NCI-H2171 (cell line): Measurements from ENCODE around the gene EME2.
A peak's percentile ranks its signal among the peaks of the same experiment; 100 is the strongest.

Source experiments
- DNase-seq: peaks from one replicate; lab custom pipeline; 2025; lab: John Stamatoyannopoulos, UW

EME2 gene

DNA sequence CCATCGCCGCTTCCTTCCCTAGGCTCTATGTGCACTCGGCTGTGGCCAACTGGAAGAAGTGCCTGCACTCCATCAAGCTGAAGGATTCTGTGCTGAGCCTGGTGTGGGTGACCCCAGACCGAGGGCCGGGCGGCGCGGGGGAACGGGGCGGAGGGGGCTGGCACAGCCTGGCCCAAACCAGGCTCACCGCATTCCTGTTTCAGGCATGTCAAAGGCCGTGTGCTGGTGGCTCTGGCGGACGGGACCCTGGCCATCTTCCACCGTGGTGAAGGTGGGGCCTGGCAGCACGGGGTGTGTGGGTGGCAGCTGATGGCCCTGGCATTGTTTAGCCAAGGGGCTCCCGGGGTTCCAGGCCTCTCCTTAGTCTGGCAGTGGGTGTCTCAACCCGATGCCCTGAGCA is 5.9 kb upstream of the EME2 start:
- no peak for DNase-seq

DNA sequence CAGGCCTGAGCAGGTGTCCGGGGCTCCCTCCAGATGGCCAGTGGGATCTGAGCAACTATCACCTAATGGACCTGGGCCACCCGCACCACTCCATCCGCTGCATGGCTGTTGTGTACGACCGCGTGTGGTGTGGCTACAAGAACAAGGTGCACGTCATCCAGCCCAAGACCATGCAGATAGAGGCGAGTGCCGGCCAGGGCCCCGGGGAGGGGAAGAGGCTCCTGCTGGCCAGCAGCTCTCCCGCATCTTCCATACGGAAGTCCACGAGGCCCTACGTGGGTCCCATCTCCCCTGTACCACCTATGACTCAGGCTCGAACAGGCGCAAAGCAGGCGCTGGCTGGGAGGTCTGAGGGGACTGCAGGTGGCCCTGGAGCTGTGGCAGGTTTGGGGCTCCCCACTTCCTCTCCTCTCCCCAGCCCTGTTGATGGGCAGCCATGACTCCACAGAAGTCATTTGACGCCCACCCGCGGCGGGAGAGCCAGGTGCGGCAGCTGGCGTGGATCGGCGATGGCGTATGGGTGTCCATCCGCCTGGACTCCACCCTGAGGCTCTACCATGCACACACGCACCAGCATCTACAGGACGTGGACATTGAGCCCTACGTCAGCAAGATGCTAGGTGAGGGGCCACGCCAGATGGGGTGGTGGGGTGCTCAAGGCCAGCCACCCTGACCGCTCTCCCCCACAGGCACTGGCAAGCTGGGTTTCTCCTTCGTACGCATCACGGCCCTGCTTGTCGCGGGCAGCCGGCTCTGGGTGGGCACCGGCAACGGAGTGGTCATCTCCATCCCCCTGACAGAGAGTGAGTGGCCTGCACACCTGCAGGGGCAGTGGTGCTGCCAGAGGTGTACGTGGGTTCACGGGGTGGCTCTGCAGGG is 5.3 kb upstream of the EME2 start:
- DNase-seq: no peak

DNA sequence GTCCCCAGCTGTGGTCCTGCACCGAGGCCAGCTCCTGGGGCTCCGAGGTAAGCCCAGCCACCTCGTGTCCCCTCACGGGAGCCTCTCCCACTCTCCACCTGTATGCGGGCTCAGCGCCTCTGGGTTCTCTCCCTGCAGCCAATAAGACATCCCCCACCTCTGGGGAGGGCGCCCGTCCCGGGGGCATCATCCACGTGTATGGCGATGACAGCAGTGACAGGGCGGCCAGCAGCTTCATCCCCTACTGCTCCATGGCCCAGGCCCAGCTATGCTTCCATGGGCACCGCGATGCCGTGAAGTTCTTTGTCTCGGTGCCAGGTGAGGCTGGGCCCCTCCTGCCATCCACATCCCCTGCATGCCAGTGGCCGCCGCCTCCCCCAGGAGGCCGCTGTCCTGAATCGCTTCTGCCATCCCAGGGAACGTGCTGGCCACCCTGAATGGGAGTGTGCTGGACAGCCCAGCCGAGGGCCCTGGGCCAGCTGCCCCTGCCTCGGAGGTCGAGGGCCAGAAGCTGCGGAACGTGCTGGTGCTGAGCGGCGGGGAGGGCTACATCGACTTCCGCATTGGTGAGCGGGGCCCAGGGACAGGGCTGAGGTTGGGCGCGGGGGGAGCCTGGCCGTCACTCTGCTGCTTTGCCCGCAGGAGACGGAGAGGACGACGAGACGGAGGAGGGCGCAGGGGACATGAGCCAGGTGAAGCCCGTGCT is 4.4 kb upstream of the EME2 start:
- DNase-seq: no peak

DNA sequence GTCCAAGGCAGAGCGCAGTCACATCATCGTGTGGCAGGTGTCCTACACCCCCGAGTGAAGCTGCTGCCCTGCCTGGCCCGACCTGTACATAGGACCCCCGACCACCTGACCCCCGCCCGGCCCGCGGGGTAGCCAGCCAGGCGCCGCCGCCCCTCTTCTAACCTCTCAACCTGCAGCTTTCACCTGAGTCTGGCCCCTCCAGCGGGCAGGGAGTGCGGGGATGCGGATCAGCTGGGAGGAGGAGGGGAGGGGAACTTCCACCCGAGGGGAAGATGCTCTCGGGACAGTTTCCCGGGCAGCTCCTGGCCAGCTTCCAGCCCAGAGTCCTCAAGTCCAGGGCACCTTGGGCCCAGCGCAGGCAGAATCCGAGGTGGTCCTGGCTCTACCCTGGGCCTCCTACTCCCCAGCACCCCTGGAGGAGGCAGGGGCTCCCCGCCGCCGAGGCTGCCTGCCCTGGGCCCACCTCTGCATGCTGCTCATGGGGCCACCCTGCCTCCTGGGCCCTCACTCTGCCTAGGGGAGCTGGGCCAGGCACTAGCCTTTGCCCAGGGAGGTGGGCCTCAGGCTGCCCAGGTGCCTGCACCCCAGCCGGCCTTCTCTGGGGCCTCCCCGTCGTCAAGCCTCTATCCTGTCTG is 3.7 kb upstream of the EME2 start:
- no peak for DNase-seq

DNA sequence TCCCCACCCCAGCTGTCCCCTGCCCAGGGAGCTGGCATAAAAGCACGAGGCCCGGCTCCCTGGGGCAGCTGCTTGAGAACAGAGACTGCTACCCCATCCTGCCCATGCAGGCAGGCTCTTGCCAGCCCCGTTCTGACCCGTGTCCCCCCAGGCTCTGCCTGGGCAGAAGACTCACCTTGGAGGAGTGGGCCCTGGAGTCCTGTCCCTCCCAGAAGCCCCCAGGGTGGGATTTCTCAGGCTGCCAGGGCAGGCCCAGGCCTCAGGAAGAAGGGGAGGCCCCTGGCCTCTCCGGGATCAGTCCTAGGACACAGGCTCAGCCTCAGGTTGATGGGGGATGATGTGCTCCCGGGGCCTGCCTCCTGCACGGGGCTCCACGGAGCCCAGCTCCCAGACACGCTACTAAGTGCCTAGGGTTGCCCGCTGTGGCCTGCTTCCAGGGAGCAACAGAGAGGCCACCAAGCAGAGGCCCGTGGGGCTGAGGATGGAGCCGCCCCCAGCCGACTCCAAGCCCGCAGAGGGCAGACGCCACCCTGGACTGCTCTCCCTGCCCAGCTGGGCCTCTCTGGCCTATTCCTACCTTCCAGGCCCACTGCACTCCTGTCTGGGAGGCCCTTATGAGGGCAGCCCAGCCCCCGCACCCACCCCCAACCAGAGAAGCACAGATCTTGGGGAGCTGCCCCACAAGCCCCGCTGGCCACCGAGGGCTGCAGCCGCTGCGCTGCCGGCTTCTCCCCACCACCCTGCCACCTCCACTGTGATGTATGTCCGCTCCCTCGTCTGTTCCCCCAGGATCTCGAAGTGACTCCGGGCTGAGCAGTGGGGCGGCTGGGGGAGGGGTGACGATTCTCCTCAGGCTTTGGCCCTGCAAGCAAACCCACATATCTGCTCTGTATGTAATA is 3.0 kb upstream of the EME2 start:
- DNase-seq: no peak

DNA sequence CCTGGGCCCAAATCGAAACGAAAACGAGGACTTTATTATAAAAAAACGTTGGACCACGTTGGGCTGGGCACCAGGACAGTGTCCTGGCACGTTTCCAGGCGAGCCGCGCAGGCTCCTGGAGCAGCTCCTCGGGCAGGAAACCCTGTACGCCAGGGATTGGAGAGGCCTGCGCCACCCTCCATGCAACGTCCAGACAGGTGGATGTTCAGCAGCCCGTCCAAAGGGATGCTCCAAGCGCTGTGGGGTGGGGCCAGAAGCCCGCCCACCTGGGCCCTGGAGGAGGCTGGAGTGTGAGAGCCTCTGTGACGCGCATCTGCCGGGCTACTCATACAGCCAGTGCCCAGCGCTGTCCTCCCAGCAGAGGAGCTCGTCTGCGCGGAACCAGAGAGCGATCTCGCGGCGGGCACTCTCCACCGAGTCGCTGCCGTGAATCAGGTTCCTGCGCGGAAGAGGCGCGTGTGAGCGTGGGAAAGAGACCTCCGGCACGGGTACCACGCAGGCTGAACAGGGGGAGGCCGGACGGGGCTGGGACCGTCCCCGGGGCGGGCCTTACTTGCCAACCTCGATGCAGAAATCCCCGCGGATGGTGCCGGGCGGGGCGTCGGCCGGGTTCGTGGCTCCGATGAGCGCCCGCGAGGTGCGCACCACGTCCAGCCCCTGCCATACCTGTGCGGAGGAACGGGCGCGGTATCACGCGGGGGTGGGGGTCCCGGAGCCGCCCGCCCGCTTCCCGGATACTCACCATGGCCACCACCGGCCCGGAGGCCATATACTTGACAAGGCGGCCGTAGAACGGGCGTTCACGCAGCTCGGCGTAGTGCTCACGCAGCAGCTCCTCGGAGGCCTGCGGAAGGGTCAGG is 2.1 kb upstream of the EME2 start:
- no peak for DNase-seq

DNA sequence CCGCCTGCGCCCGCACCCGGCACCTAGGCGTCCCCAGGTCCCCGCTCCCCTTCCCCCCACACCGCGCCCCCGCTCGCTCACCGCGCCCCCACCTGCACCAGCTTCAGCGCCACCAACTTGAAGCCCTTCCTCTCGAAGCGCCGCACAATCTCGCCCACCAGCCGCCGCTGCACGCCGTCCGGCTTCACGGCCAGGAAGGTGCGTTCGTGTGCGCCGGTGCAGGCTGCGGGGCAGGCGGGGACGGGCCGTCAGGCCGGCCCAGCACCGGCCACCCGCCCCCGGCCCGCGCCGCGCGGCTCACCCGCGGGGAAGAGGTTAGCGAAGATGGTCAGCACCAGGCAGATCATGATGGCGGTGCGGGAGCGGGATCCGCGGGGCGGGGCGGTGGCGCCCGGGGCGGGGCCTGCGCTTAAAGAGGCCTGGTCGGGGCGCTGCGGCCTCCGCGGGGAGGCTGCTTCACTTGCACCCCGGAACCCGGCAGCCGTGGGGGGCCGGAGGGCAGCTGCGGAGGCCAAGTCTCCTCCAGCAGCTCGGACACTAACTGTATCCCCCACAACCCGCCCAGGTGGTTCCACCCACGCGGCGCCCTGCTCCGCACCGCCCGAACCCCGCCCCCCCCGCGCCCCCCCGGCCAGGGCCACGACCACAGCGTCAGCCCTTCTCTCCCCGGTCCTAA is 1.3 kb upstream of the EME2 start, which contains the start of gene NME3:
TSS of gene NME3 (minus strand) at position 356 of the 676 bp plus-strand sequence. CDS start at position 347, 9 bp downstream.
- peak; percentile 53 for DNase-seq

DNA sequence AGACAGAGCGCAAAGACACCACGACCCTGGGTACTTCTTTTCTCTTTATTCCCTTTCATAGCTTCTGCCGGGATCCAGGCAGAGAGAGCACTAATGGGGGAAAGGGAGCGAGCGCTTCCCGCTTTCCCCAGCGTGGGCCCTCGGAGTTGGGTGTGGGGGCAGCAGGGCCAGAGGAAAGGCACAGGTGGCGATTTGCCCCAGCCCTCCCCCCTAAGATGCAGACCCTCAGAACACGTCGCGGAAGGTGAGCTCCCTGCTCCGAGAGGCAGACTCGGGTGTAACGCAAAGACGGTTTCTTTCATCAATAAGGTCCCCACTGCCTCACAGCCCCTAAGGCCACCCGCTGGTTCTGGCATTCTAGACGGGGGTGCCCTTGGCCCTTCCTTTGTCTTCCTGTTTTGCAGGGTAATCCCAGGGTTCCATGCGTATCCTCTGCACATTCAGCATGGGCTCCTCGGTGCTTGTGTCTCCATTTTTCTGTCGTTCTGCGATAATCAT is 697 bp upstream of the EME2 start:
- no peak for DNase-seq

DNA sequence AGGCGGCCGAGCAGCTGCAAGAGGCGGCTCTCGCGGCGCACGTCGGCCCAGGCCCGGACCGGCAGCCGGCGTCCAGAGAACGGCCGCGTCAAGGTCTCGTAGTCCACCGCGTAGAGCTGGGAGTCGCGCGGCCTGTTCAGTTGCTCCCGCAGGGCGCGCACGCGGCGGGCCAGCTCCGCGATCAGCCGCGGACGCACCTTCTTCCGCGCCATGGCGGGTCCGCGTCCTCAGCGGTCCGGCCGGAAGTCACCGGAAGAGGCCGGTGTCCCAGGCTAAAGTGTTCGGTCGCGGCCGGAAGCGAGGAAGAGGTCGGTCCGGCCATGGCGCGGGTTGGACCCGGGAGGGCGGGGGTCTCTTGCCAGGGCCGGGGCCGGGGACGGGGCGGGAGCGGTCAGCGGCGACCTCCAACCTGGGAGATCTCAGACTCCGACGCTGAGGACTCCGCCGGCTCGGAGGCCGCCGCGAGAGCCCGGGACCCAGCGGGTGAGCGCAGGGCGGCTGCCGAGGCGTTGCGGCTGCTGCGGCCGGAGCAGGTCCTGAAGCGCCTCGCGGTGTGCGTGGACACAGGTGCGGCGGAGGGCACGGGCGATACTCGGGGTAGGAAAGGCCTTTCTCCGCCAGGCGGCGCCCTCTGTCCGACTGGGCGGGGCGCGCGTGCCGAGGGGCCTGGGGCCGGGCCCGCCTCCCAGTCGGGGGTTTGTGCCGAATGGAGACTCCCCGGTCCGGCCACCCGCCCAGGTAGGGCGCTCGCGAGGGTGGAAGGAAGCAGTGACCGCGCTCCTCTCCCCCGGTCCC is 495 bp downstream of the EME2 start, which contains the start of gene MRPS34:
TSS of gene MRPS34 (minus strand) at position 227 of the 795 bp plus-strand sequence. CDS start at position 212, 15 bp downstream.
- DNase-seq: peak; percentile 87

DNA sequence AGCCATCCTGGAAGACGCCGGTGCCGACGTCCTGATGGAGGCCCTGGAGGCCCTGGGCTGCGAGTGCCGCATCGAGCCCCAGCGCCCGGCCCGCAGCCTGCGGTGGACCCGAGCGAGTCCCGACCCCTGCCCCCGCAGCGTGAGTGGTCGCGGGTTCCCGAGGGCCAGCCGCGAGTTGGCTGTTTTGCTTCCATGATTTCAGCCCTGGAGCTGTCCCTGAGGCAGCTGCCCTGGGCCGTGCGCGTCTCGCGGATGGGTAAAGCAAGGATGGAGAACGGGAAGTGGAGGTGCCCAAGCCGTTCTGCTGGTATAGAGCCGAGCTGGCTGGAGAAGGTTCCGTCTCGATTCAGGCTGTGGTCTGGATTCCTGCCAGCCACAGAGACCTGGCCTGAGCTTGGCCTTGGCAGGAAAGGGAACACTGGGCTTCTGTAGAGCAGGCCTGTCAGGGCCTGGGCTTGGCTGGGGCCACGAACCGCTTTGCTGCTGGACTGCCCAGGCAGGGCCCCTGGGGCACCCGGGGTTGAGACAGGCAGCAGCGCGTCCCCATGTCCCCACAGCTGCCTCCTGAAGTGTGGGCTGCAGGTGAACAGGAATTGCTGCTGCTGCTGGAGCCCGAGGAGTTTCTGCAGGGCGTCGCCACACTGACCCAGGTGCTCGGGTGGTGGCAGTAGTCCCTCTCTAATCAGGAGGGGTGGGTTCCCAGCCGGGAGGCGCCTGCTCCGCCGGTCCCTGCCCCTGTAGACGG is 1.3 kb downstream of the EME2 start:
- no peak for DNase-seq

DNA sequence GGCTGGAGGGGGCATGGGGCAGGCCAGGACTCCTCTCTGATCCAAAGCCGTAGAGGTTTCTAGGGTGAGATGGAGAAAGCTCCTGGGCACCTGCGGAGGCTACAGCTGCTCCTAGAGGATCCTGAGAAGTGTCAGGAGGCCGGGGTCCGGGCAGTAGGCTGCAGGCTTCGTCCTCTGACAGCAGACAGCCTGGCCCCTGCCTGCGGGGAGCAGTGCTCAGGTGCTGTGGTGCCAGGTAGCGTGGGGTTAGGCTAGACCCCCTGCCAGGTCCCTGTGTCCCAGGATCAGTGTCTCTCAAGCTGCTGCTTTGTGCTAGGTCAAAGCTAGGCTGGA is 1.8 kb downstream of the EME2 start:
- no peak for DNase-seq

DNA sequence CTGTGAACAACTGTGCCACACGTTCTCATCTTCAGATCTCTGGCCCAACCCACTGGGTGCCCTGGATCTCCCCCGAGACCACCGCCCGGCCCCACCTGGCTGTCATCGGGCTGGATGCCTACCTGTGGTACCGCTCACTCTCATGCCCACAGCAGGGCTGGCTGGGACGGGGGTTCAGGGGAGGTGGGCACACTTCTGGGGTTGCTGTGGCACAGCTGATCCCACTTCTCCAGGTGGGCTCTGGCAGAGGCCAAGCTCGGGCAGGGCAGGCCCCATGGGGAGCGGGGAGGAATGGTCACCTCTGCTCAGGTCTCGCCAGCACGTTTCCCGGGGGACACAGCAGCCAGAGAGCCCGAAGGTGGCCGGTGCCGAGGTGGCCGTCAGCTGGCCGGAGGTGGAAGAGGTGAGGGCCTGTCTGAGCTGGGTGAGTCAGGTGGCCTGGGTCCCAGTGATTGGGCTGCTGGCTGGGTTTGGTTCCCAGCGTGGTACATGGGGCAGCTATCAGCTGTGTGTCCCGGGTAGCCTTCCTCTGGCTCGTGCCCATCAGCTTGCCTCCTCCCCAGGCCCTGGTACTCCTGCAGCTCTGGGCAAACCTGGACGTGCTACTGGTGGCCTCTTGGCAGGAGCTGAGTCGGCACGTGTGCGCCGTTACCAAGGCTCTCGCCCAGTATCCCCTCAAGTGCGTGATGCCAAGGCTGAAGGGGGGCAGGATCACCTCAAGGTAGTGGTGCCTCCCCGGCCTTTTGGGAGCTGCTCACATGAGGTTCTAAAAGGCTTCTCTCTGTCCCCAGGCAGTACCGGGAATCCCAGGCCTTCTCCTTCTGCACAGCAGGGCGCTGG is 2.6 kb downstream of the EME2 start:
- no peak for DNase-seq

DNA sequence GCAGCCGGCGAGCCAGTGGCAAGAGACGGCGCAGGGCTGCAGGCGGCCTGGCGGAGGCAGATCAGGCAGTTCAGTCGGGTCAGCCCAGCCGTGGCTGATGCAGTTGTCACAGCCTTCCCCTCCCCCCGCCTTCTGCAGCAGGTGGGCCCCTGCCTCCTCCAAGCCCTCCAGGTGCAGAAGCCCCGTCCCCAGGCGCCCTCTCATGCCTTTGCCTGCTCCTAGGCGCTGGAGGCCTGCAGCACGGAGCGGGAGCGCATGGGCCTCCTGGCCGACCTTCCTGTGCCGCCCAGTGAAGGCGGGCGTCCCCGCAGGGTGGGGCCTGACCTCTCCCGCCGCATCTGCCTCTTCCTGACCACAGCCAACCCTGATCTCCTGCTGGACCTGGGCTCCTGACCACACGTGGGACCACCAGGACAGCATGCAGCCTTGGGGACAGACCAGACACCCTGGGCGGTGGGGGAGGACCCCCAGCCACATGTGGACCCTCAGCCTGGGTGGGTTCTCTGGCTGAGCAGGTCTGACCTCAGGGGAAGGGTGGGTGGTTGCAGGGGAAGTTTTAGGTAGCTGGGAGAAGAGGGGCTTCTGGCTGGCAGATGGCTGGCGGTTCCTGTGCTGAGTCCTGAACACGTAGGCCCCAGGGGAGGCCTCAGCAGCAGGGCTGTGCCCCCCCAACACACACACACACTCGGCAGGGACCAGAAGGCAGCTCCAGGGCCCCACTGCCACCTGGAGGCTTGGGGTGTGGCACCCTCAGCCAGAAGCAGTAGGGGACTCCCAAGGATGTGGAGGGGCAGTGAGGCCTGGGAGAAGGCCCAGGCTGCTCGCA is 3.4 kb downstream of the EME2 start:
- peak; percentile 95 for DNase-seq

DNA sequence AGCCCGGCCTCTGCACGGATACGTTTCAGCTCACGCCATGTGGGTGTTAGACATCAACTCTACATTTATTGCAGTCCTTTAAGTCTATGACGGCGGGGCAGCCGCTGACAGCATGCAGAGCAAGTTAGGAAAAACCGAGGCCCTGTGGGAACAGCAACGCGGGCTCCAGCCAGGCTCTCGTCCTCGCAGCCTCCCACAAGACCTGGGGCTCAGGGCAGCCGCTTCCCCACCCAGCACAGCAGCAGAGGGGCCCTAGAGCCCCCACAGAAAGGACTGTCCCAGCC is 4.0 kb downstream of the EME2 start:
- no peak for DNase-seq

DNA sequence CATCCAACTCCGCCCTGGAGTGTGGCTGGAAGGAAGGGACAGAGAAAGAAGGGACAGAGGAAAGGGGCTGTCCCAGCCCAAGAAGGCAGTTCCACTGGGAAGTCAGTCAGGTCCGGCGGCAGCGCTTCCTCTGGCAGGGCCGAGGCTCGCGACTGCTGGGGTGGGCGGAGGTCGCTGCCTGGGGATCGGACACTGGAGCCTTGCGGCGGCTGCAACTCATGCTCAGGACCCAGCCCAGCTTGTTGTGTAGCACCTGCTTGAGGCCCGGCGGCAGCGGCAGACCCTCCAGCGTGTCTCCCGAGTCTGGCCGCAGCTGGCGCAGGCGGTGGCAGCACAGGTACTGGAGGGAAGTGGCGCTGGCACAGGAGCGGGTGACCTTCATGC is 4.4 kb downstream of the EME2 start:
- DNase-seq: no peak

DNA sequence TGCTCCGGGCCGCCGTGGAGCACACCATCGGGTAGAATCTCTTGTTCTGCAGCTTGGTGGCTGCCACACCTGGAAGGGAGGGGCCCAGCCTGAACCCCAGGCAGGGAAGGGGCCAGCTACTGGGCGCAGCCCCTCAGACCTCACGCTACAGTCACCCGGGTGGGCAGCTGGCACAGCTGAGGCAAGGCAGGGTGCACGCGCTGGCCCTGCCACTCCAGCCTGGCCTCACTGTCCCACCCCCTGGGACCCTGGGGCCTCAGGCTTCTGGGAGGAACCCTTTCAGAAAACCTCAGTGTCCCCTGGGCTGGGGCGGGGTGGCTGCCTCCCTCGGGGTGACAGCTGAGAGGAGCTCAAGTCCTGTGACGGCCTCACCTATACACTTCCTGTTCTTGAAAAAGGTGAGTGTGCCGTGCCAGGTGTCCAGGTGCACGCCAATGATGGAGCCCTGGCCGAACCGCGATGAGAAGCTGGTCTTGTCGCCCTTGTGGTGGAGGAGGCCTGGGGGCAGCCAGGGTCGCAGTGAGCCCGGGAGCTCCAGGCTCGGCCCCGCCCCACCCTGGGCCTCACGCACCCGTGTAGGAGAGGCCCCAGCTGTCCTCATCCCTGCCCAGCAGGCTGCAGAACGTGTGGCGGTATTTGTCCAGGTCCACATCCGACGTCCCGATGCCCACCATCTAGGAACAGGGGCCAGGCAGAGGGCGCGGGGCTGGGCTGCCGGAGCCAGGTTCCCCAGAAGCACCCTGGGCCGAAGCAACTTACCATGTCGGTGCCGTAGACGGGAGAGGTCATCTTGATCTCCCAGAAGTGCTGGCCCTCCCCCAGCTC is 5.0 kb downstream of the EME2 start:
- DNase-seq: no peak
